ENCODE measurements around the gene IRX6. TPM values are rescaled to one million over a fixed set of nuclear protein-coding genes. Genes with fewer than 3 reads are reported as not detected.

Gene IRX6
- total and polyA plus RNA-seq, 2 experiments from 2014 or later = 0.10 TPM; not detected in 1

GRCh38 chr16:55325458-55326109 is 1.6 kb downstream of the IRX6 start:
- H3K36me3 Mint-ChIP-seq (ENCODE audit: low read depth) = no peaks in the 10 kb centered on the region; the same call in 2 of the 3 replicates
- peaks cover 43% of the 10 kb centered on the region for H3K4me1 Mint-ChIP-seq
- Histone ChIP-seq H3K27me3 (ENCODE audit: insufficient read depth) (peaks cover 100% of the 10 kb centered on the region), H3K4me2 (peak overlapping the region; percentile 95), H3K4me3 (peak overlapping the region; percentile 87), H3K36me3 (ENCODE audit: insufficient read depth) (no peaks in the 10 kb centered on the region), H3K79me2 (replicated peaks; ENCODE audit: insufficient read depth) (no peaks in the 10 kb centered on the region), H3K4me1 (ENCODE audit: insufficient read depth) (peaks cover 34% of the 10 kb centered on the region), H3F3A (replicated peaks; ENCODE audit: low read depth) (0 out of 2 replicates have a peak, but pooled peaks cover 7% of the 10 kb centered on the region), H3K27ac (ENCODE audit: low read depth) (no peak overlapping the region), H4K20me1 (replicated peaks; ENCODE audit: insufficient read depth) (peaks cover 23% of the 10 kb centered on the region), H3K9me2 (ENCODE audit: insufficient read depth) (no peaks in the 10 kb centered on the region), H2AFZ (peak overlapping the region; percentile 94; the same call in 1 of the 2 replicates)
- TF ChIP-seq CREB1 (CRISPR knock-in tag; IDR thresholded peaks at IDR 0.05; ENCODE audit: low read depth) = no peak
- no peak for TF ChIP-seq STAT1 (IDR thresholded peaks at IDR 0.05; ENCODE audit: unreplicated experiment)
- no peak for TF ChIP-seq ETS1 (IDR thresholded peaks at IDR 0.05)
- no peak for TF ChIP-seq REST (IDR thresholded peaks at IDR 0.05; ENCODE audit: unreplicated experiment)
- TF ChIP-seq POLR2AphosphoS5 (IDR thresholded peaks at IDR 0.05; ENCODE audit: low read depth) = no peak
- no peak for TF ChIP-seq CTCF (conservative IDR thresholded peaks at IDR 0.05; ENCODE audit: low read depth in 2 of 2)
- TF ChIP-seq ZNF462 (CRISPR knock-in tag; IDR thresholded peaks at IDR 0.05) = no peak
- TF ChIP-seq EZH2 (IDR thresholded peaks at IDR 0.05; ENCODE audit: low read depth, unreplicated experiment) = peak; percentile 93
- TF ChIP-seq EZH2phosphoT487 (IDR thresholded peaks at IDR 0.05; ENCODE audit: unreplicated experiment) = peak; percentile 36
- peak; percentile 13 for DNase-seq (ENCODE audit: low spot score)
- no peak overlapping the region for H3K27ac Mint-ChIP-seq
- no peak for ATAC-seq
- H3K4me3 Mint-ChIP-seq = peak overlapping the region; percentile 81
- H3K27me3 Mint-ChIP-seq (ENCODE audit: insufficient read depth, low read depth, poor library complexity) = peaks cover 85% of the 10 kb centered on the region
- no peaks in the 10 kb centered on the region for H3K9me3 Mint-ChIP-seq

All from GM23338 (cell line).